Right lobe of liver (tissue), 6 donors: Measurements from ENCODE around the gene TYW5. TPM values are rescaled to one million over a fixed set of nuclear protein-coding genes. Genes with fewer than 3 reads are reported as not detected.

ENCODE experiments used
- ATAC-seq, 4 donors: fragments of 200-7000 bp; cut with Tn5 transposase; one replicate each; pipeline ENCODE4 v1.9.1; 2020; ENCODE audit warnings: mild to moderate bottlenecking in 4 of 4, moderate library complexity in 4 of 4
- DNase-seq, 3 donors: peaks; one replicate each; pipeline ENCODE4 v3.0.0-alpha.2; 2020
- H3K27ac ChIP-seq, 3 donors: fragments of 200-600 bp; one replicate each; pipeline ENCODE4 v1.8.0; 2022
- H3K27me3 ChIP-seq, 2 donors: fragments of 200-600 bp; one replicate each; pipeline ENCODE4 v1.8.0; 2022
- H3K36me3 ChIP-seq, 4 donors: fragments of 200-600 bp; sonication (generic) in 1 of 4; one replicate each; pipeline versions ENCODE4 v1.5.1 to v1.8.0; 2017 to 2022; ENCODE audit warnings: control low read depth in 1 of 4
- H3K4me1 ChIP-seq, 4 donors: fragments of 200-600 bp; sonication (generic) in 1 of 4; one replicate each; pipeline versions ENCODE4 v1.5.1 to v1.8.0; 2017 to 2022; ENCODE audit warnings: control low read depth in 1 of 4
- H3K4me3 ChIP-seq, 3 donors: fragments of 200-600 bp; one replicate each; pipeline ENCODE4 v1.8.0; 2022
- H3K9me3 ChIP-seq, 4 donors: fragments of 200-600 bp; sonication (generic) in 1 of 4; one replicate each; pipeline versions ENCODE4 v1.5.1 to v1.8.0; 2017 to 2022; ENCODE audit warnings: control low read depth in 1 of 4
- POLR2A ChIP-seq: fragments of 450-650 bp; IDR thresholded peaks from one replicate; pipeline ENCODE4 v1.6.1; 2017; ENCODE audit warnings: antibody characterized with exemption, mild to moderate bottlenecking
- WGBS: methylation state at CpG from one replicate; pipeline ENCODE4 v1.1.6; 2018; ENCODE audit warnings: low coverage, low lambda C conversion rate; ENCODE audit not compliant: insufficient coverage; ENCODE audit errors: missing lambda C conversion rate; 5-methylcytosine and 5-hydroxymethylcytosine counted together
- intact Hi-C, 2 donors: fragments of 100-400 bp; cut with DNase I; formaldehyde crosslinking; loops; one replicate each; pipeline versions ENCODE4 v1.11.2 to v1.14.1; 2022
- total RNA-seq, 6 experiments: library from RNA; depleted of rRNA in 2 of 6; stranded (reverse); fragments of >200 nt in 2 of 6; fragmentation: NEBNext Ultra II Directional in 3 of 6; extraction: Animal tissue kit (Norgen Biotek cat#: 25700) in 3 of 6; gene quantifications; one replicate each; pipeline versions ENCODE4 v1.1.0 to v1.2.4, GENCODE V29; 2016 to 2023
- TF ChIP-seq, protein P1 (sequence below), 4 donors: fragments of 200-600 bp in 3 of 4; fragments of 450-650 bp in 1 of 4; IDR thresholded peaks; one replicate each; pipeline versions ENCODE4 v1.5.1 to v1.8.0; 2016 to 2022; ENCODE audit warnings: antibody characterized with exemption in 4 of 4, mild to moderate bottlenecking in 2 of 4
- donor health status: DM: no; HTN: yes; CAD: no.
- donor health status: DM: no; HTN: no; CAD: no.
- donor health status: DM: no; HTN: no; CAD: no.
- donor health status: DM: no; HTN: yes; CAD: no.
- donor health status: DM: no; HTN: yes; CAD: no.

TYW5 gene
- total RNA-seq, 6 experiments from 2014 or later = 4.1 to 6.4 (median 4.8) TPM

DNA sequence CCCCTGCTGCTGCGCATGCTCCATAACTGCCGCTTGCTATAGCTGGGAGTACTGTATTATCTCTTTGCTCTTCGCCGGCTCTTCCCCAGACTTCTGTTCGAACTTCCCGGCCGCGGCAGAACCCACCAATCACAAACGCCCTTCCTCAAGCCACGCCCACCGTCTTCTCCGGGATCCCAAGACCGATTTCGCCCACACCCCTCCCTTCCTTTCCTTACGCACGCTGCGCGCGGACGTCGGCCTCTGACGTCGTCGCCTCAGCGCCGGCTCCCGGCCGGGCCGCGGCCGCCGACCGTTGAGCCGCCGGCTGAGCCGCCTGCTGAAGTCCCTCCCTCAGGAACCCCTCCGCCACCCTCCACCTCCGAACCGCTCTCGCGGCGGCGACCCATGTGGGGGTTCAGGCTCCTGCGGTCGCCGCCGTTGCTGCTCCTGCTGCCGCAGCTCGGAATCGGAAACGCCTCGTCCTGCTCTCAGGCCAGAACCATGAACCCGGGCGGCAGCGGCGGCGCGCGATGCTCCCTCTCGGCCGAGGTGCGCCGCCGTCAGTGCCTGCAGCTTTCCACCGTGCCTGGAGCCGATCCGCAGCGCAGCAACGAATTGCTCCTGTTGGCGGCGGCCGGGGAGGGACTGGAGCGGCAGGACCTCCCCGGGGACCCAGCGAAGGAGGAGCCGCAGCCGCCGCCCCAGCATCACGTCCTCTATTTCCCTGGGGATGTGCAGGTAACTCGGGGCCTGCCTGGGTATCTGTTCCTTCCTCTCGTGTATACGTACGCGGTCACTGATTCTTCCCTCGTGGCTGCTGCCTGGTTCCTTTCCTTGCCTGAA lies 44.0 kb downstream of the TYW5 start, which contains the start of gene C2orf69:
Gene C2orf69 (plus strand): TSS at position 242 of the 825 bp plus-strand sequence. CDS start 146 bp downstream, at position 388.
- Histone ChIP-seq H3K9me3 (no peaks in the 10 kb centered on the region), H3K4me1 (peaks cover 0 to 13% (median 3%) of the 10 kb centered on the region in 4 donors), H3K4me3 (peak within 1 kb of the TSS; percentile 74 to 81 (median 79)), H3K27me3 (no peaks in the 10 kb centered on the region), H3K27ac (peak within 1 kb of the TSS; percentile 82 to 94 (median 93)), H3K36me3 (no peaks in the 10 kb centered on the region)
- under 1% methylated on average over 60 of the region's 85 CpGs for WGBS
- DNase-seq = peak; percentile 96
- ATAC-seq = peak; percentile 97 to 98 (median 98)
- peak; percentile 84 for TF ChIP-seq POLR2A
- TF ChIP-seq, protein P1, sequence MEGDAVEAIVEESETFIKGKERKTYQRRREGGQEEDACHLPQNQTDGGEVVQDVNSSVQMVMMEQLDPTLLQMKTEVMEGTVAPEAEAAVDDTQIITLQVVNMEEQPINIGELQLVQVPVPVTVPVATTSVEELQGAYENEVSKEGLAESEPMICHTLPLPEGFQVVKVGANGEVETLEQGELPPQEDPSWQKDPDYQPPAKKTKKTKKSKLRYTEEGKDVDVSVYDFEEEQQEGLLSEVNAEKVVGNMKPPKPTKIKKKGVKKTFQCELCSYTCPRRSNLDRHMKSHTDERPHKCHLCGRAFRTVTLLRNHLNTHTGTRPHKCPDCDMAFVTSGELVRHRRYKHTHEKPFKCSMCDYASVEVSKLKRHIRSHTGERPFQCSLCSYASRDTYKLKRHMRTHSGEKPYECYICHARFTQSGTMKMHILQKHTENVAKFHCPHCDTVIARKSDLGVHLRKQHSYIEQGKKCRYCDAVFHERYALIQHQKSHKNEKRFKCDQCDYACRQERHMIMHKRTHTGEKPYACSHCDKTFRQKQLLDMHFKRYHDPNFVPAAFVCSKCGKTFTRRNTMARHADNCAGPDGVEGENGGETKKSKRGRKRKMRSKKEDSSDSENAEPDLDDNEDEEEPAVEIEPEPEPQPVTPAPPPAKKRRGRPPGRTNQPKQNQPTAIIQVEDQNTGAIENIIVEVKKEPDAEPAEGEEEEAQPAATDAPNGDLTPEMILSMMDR (IDR thresholded peaks at IDR 0.05) = no peak
- intact Hi-C loops = no loop called here

DNA sequence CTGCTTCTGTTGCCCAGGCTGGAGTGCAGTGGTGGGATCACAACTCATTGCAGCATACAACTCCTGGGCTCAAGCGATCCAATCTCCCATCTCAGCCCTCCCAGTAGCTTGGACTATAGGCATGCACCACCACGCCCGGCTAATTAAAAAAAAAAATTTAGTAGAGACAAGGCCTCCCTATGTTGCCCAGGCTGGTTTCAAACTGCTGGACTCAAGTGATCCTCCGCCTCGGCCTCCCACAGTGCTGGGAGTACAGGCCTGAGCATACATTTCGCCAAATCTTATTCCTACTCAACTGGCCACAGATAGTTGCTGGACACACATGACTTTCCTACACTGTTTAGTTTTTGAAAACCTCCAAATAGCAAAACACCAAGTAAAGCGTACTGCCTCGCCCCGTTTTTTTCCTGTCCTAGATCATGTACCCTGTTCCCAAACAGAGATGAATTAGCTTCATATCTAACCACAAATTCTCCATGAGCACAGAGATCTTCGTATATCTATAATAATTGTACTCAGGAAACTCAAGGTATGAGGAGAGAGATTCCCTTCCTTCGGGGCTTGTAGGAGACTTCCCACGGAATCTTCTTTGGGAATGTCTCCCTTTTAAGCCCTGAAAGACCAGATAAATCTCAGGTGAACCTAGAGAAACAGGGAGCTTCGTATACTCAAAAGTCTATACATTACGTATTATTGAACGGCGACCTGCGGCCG lies 44.8 kb downstream of the TYW5 start:
- no peak for ATAC-seq

DNA sequence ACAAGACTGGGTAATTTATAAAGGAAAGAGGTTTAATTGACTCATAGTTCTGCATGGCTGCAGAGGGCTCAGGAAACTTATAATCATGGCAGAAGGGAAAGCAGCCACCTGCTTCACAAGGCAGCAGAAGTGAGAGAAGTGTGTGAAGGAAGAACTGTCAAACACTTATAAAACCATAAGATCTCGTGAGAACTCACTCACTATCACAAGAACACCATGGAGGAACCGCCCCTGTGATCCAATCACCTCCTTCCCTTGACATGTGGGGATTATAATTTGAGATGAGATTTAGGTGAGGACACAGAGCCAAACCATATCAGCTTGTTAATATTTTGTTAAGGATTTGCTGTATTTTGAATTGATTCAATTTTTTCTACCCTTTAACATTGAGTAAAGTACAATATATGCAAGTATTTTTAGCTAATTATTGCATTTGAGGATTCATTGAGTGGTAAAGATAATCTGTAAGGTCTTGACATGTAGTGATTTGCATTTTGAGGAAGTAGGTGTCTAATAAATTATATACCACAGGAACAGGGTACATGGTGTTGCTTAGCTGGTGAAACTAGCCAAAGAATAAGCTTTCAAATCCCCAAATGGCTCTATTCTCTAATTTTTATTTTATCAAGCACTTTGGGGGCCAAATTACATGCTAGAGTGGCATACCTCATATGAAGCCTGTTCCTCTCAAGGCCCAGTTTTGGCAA lies 48.1 kb downstream of the TYW5 start:
- Histone ChIP-seq H3K27me3 (no peaks in the 10 kb centered on the region), H3K27ac (no peak overlapping the region), H3K4me3 (no peak overlapping the region), H3K36me3 (no peaks in the 10 kb centered on the region), H3K4me1 (peaks cover 0 to 7% (median under 1%) of the 10 kb centered on the region in 4 donors), H3K9me3 (no peaks in the 10 kb centered on the region)
- ATAC-seq (no peak), DNase-seq (no peak)
- WGBS = 77% methylated on average over 2 of the region's 2 CpGs
- TF ChIP-seq POLR2A = no peak
- TF ChIP-seq, protein P1 (IDR thresholded peaks at IDR 0.05) = no peak
- intact Hi-C loops = no loop called here

More for the DNA sequence above, 44.8 kb downstream of the TYW5 start:
- H3K27ac ChIP-seq = no peak overlapping the region
- no peaks in the 10 kb centered on the region for H3K9me3 ChIP-seq
- TF ChIP-seq, protein P1 (IDR thresholded peaks at IDR 0.05) = no peak
- no peak for TF ChIP-seq POLR2A
- 47% methylated on average over 18 of the region's 18 CpGs for WGBS
- peaks cover 0 to 13% (median 3%) of the 10 kb centered on the region in 4 donors for H3K4me1 ChIP-seq
- H3K27me3 ChIP-seq = no peaks in the 10 kb centered on the region
- no peak for DNase-seq
- intact Hi-C loops = no loop called here
- peak overlapping the region; percentile 74 to 81 (median 79) for H3K4me3 ChIP-seq
- no peaks in the 10 kb centered on the region for H3K36me3 ChIP-seq

DNA sequence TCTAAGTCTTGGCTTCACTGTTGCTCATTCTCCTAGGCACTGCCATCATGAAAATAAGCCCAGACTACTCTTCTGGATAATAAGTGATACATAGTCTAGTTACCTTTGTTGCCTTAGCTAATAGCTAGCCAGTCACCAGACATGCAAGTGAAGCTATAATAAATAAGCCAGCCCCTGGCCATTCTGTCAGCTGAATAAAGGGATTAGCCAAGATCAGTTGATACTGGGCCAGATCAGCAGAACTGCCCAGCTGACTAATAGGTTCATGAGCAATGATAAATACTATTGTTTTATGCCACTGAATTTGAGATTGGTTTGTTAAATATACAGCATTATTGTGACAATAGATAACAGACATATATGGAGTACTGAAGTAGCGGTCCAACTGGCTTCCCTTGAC lies 52.2 kb downstream of the TYW5 start:
- no peaks in the 10 kb centered on the region for H3K9me3 ChIP-seq
- WGBS = 80% methylated on average over 1 of the region's 1 CpG
- no peak overlapping the region for H3K4me3 ChIP-seq
- no peaks in the 10 kb centered on the region for H3K36me3 ChIP-seq
- TF ChIP-seq, protein P1 (IDR thresholded peaks at IDR 0.05) = no peak
- TF ChIP-seq POLR2A = no peak
- no peaks in the 10 kb centered on the region for H3K4me1 ChIP-seq
- intact Hi-C loops = no loop called here
- H3K27me3 ChIP-seq = no peaks in the 10 kb centered on the region
- DNase-seq = no peak
- no peak overlapping the region for H3K27ac ChIP-seq
- ATAC-seq = no peak
